ENCODE data around the gene PERM1.
"Not testable (repeated sequence)": the region's sequence is repeated elsewhere in the genome, so short reads cannot be mapped to it uniquely, and the experiment has no call there.

The PERM1 gene

DNA sequence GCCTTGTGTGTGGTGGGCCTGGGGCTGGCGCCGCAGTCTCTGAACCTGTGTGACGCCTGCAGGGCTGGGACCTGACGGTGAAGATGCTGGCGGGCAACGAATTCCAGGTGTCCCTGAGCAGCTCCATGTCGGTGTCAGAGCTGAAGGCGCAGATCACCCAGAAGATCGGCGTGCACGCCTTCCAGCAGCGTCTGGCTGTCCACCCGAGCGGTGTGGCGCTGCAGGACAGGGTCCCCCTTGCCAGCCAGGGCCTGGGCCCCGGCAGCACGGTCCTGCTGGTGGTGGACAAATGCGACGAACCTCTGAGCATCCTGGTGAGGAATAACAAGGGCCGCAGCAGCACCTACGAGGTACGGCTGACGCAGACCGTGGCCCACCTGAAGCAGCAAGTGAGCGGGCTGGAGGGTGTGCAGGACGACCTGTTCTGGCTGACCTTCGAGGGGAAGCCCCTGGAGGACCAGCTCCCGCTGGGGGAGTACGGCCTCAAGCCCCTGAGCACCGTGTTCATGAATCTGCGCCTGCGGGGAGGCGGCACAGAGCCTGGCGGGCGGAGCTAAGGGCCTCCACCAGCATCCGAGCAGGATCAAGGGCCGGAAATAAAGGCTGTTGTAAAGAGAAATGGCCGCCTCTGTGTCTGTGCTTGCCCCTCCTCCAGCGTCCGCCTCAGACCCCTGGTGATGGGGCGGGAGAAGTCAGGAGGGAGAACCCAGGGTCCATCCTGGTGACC, 32.2 kb upstream of the PERM1 start:
- DNase-seq = peak; percentile 40

DNA sequence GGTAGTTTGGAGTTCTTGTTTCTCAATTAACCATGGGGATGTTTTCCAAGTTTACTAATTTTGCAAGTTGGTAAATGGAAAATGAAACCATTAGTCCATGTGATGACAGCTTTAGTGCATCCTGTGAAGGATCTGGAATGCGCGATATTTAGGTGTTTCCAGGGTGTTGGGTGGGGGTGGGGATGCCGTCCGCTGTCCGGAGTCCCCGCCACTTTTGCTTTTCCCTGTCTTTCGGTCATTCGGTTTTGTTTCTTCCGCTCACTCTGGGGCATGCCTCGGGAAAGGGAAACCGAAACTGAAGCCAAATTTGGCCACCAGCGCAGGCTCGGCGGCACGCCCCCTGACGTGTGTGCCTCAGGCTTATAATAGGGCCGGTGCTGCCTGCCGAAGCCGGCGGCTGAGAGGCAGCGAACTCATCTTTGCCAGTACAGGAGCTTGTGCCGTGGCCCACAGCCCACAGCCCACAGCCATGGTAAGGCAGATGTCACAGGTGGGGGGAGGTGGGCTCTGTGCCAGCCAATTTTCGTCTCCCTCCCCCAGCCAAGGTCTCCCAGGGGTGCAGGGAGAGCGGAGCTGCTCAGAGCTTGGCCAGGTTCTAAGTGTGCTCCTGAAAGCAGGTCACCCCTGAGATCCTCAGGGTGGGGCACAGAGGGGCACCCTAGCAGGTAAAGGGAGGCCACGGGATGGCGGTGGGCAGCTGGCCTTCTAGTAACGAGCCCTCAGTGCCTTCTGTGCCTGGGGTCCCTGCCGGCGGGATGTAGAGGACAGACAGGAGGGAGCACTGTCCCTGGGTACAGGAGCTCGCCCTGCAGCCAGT, 31.4 kb upstream of the PERM1 start, which contains the start of gene ISG15:
ISG15 (plus strand) TSS at position 393 of the 817 bp plus-strand sequence; CDS start at position 470, 77 bp downstream.
- DNase-seq = peak; percentile 90

DNA sequence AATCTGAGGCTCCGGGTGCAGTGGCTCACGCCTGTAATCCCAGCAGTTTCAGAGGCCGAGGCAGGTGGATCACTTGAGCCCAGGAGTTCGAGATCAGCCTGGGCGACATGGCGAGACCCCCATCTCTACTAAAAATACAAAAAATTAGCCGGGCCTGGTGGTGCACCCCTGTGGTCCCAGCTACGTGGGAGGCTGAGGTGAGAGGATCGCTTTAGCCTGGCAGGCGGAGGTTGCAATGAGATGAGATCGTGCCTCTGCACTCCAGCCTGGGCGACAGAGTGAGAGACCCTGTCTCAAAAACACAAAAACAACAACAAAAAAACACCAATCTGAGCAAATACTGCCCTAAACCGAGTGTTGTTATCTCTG, 30.8 kb upstream of the PERM1 start:
- not testable (repeated sequence) for DNase-seq

DNA sequence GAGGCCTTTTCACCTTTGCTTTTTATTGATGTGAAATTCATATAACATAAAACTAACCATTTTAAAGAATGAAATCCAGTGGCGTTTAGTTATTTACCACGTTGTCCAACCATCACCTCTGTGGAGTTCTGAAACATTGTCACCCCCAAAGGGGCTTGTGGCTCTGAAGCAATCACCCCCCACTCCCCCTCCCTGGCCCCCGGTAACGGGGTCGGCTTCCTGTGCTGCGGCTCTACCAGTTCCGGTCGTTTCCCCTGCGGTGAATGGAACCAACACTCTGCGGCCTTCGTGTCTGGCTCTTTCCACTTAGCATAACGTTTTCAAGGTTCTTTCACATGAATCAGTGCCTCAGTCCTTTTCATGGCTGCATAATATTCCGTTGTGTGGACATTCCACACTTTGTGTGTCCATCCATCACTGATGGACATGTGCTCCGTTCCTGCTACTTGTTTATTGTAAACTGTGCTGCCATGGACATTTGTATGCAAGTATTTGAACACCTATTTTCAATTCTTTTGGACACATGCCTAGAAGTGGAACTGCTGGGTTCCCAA, 29.6 kb upstream of the PERM1 start:
- DNase-seq = no peak

DNA sequence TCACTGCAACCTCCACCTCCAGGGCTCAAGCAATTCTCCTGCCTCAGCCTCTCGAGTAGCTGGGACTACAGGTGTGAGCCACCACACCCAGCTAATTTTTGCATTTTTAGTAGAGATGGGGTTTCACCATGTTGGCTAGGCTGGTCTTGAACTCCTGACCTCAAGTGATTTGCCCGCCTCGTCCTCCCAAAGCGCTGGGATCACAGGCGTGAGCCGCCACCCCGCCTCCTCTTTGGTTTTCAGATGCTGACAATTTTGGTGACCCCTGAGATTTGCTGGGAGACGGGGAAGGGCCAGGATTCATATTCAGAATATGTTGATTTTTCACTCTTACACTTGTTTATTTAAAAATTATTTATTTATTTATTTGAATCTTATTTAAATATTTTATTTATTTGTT, 28.2 kb upstream of the PERM1 start:
- not testable (repeated sequence) for DNase-seq

DNA sequence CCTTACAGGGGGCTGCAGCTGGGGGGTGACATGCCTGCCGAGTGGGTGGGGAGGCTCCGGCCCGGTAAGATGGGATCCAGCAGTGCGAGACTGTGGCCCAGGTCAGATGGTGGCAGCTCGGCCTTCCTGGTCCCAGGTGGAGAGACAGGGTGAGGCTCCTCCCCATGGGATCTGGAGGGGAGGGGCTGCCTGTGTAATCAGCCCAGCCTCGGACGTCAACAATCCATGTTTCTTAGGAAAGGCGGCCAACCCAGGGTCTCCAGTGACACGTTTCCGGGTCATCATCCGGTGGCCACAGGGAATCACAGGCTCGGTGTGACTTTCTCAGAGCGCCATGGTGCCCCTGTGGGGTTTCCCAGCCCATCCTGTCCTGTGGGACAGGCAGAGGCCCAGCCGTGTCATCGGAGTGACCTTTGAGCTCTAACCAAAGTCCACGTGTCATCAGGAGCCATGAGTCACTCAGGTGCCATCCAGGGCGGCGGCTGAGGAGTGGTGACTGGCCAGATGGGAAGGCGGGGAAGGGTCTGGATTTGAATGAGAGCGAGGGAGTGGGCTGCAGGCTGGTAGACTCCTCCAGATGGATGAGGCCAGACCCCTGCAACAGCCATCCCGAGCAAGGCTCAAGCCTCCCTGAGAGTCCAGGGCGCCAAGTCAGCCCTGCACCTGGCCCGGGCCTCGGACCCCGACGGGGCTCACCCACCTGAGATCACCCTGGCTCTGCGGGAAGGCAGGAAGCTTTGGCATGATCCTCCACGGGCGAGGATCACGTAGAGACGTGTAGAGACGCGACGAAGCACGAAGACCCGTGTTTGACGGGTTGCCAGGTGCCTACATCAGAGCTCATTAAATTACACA, 24.6 kb upstream of the PERM1 start:
- no peak for DNase-seq

DNA sequence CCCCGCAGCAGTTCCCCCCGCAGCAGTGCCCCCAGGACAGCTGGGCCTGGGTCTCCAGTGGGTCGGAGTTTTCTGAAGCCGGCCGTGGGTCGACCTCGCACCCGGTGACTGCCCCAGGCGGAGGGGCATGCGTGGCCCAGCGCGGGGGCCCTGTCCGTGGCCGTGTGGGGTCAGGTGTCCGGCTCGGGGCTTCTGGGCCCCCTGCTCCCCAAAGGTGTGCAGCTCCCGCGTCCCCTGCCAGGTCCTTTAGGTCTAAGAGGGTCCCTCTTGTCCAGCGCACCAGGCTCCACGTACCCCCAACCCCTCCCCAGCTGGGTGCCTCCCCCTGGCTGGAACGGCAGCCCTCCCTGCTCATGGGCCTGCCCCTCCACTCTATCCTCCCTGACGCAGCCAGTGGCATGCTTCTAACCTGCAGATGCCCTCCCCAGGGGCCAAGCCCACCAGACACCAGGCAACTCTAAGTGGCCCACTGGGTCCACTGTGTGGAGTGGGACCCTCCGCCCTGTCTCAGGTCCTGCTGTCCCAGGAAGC, 23.9 kb upstream of the PERM1 start:
- DNase-seq = no peak

DNA sequence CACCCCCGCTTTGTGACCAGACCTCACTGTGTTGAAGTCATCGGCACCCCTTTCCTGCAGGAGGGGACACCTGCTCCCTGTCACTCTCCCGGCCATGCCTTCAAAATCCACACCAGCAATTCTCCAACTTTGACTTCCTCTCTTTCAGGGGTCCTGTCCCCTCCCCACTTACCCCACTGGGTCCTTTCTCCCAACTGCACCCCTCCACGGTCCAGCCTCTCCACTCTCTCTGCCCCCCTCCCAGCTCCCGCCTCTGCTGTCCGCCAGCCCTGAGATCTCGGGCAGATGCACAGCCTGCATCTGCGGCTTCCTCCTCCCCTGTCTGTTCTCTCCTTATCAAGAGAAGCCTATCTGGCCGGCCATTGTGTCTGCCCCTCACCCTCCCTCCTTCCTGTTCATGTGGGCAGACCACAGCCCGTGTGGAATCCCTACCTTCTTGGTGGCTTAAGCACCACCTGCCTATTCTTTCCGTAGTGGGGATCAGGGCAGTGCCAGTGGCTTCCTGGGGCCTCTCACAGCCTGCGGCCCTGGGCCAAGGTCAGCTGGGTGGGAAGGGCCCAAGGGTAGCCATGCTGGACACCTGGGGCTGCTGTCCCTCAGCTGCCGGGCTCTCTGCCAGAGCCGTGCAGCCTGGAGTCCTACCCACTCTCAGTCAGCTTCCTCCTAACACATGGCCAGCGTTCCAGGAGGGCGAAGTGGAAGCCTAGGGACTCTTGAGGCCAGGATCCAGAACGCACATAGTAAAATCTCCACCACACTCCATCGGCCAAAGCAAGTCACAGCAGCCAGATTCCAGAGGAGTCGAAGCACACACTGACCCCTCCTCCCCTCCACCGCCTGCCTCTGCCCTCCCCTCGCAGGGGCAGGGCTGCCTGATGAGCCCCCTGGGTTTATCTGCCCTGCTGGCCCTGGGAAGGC, 23.1 kb upstream of the PERM1 start:
- peak; percentile 59 for DNase-seq

DNA sequence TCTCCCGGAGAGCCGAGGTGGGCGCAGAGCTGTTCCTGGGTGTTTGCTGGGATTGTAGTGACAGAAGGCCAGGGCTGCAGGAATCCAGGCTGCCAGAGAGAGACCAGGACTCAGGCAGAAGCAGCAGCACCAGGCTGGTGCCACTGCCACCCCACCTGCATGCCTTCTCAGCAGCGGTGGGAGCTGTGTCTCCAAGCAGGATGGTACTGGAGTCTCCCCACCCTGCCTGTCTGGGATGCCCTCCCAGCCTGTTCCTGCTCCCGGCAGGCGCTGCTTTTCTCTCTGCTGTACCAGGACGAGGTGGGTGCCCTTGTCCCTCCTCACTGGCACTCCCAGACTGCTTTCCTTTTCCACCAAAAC, 22.5 kb upstream of the PERM1 start:
- DNase-seq = no peak

DNA sequence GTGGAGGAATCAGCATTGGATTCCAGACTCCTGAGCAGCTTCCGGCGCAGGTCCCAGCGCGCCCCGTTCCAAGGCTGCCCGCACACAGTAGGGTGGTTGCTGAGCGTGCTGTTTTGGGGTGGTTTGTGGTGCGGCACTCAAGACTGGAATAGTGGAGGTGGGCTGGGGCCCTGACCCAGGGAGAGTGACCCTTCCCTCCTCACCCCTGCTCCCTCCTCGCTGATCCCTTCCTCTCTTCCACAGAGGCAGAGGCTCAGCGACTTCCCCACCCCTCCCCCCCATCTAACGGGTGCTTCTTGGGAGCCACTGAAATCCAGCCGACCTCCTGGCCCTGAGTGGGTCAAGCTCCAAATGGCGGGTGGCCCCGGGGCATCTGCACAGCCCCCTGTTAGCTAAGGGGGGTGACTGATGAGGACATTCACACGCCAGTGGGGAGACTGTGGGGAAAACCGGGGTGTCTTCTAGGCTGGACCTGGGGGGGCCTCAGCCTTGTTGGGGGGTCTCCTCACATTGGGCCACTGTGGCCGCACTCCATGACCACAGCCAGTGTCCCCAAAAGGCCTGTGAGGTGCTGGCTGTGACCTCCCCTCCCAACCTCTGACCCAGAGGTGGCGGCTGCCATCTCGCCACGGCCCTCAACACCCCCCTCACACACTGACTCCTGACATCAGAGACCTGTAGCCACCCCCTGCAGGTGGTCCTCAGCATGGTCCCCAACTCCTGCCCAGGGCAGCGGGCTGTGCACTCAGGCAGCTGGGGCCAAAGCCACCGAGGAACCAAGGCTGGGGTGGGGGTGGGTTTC, 21.9 kb upstream of the PERM1 start:
- no peak for DNase-seq

DNA sequence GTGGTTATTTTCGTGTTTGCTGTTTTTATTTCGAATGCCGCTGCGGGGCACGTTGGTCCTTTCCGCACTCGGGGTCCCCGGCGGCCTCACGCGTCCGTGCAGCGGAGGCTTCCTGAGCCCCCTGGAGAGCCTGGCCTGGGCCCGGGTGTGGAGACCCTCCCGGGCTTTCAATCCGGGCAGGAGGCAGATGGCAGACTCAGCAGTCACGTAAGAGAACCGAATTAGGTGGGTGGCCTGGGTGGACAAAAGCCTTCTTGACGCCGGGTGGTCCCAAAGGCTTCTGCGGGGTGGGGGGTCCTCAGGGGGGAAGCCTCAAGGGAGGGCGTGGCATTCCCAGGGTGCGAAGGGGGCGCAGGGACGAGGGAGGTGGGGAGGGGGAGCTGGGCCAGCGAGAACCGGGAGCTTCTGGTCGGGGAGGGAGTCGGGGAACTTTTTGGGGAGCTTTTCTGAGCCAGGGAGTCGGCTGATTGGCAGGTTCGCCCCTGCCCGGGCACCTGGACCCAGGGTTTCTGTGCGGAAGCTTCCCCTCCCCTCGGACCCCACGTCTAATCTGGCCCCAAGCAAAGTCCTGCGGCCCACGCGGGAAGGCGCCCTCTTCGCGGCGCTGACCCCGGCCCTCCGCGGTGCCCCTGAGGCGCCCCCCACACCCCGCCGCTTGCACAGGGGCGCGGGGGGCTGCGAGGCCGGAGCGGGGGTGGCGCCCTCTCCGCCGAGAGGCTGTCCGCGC, 19.3 kb upstream of the PERM1 start:
- DNase-seq = peak; percentile 57

DNA sequence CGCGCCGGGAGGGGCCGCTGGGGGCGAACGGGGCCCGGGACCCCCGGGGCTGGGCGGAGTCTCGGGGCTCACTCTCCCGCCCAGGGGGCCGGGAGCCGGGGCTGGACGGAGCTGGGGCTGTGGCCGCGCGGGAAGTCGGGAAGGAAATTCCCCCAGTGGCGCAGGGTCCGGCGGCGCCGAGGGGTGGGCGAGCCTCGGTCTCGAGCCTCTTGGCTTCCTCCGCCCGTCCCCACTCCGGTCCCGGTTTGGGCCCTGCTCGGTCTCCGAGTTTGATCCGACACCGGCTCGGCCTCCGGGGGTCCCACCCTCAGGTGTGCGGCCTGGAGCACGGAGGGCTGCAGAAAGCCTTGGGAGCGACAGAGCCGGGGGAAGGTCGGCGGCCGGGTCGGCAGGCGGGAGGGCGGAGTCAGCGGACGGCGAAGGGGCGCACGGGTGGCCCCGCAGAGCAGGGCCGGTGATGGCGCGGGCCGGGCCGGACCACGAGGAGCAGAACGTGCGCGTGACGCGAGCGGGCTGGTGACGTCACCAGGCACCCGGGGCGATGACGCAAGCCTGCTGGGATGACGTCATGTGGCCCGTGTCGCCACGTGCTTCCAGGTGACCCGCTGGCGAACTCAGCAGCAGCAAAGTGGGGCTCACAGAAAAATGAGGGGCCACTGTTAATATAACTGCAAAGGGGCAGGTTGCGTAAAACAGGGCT, 18.6 kb upstream of the PERM1 start:
- peak; percentile 90 for DNase-seq

DNA sequence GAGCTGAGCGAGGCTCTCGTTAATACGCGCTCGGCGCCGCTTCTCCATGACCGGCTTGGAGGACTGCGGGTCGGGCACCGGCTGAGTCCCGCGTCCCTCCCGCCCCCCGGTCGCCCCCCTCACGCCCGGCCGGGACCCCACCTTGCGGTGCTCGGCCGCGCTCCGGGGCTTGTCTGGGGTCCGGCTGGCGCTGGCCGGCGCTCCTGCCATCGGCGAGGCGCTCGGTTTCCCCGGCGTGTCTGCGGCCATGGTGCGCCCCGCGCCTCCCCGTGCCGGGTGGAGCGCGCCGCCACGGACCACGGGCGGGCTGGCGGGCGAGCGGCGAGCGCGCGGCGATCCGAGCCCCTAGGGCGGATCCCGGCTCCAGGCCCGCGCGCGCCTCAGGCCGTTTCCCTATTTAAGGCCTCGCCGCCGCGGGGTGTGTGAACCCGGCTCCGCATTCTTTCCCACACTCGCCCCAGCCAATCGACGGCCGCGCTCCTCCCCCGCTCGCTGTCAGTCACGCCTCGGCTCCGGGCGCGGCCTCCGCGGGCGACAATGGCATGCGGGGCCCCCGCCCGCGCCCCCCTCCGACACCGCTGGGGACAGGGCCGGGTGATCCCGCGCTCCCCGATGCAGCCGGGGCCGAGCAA, 17.9 kb upstream of the PERM1 start, which contains the start of gene HES4:
HES4 (minus strand) TSS at position 373 of the 632 bp plus-strand sequence; CDS start at position 249, 124 bp downstream.
- peak; percentile 95 for DNase-seq

DNA sequence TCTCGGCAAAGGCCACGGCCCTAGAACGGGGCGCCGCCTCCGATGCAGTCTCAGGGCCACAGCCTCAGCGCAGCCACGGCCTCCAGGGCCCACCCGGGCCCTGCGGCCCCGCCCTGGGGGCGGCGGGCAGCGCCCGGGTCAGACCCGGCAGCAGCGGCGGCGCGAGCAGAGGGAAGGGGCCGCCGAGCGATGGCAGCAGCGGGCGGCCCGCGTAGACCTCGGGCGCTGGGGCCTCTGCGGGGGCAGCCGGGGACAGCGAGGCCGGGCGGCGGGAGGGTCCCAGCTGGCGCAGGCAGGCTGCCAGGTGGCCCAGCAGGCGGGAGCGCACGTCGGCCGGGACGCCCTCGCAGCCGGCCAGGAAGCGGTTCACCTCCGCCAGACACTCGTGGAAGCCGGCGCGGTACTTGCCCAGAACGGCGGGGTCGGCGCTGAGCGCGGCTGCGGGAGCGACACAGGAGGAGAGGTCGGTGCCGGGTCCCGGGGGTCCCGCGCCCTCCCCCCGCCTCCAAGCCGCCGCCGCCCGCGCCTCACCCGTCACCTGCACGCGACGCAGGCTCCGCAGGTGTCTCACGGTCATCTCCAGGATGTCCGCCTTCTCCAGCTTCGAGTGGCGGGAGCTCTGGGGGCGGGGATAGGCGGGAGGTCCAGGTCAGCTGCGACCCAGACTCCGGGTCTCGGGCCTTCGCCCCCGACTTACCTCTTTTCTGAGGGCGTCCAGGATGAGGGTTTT, 17.3 kb upstream of the PERM1 start:
- no peak for DNase-seq

DNA sequence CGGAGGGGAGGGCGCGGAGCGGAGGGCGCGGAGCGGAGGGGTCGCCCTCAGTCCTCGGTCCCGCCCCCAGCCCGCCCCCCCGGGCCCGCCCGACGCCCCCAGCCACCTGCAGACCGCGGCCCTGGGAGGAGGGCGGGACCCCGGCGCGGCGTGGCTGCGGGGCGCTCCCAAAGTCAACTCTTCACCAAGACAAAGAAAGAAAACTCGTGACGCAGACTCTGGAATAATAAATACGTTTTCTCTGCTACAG, 16.8 kb upstream of the PERM1 start:
- no peak for DNase-seq

DNA sequence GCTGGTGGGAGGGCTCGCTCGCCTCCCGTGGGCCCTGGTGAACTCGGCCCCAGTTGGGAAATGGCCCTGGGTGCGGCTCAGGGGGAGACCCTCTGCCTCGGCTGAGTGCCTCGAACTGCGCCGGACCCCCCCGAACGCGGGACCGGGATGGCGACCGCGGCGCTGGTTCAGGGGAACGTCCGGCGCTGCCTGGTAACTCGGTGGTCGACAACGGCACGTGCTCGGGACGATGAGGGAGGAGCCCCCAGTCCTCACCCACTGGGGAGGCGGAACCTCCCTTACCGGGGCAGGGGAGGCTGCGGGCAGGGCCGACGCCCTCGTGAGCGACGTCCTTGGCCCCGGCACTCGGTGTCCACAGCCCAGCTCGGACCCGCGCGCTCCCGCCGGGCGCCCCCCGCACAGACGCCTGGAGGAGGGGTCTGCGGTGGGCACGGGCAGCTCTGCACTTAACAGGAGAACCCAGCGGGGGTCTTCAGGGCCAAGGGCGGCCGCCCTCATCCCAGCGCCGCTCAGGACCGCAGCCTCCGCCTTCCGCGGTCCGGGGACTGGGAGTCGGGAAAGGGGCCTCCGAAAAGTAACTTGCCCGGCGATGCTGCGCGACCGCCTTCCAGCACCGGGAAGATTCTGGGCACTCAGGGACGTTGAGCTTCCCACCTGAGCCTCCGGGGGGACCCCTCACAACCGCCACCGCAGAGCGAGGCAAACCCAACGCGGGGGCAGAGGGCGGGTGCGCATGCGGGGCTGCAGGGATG, 16.3 kb upstream of the PERM1 start:
- DNase-seq = no peak

DNA sequence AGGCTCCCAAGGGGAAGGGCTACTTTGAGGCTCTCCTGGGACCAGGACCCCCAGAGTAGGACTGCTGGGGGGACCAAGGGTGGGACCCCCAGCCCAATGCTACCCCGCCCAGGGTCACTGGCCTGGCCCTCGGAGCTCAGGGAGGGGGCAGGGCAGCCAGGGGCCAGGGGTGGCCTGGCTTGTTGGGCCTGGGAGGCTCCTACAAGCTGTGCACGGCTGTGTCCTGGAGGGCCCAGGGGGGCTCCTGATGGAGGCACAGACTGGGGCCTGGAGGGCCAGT, 15.8 kb upstream of the PERM1 start:
- no peak for DNase-seq
